ENCODE results near the gene DNMBP. TPM values are rescaled to one million over a fixed set of nuclear protein-coding genes. Genes with fewer than 3 reads are reported as not detected.

The DNMBP gene
- total and polyA plus RNA-seq, 2 of the 4 experiments (the other 2 are of a cell fraction) = 10.9 to 13.6 TPM

GRCh38 chr10:99981581-99982199 is 28.1 kb downstream of the DNMBP start:
- H4K91ac ChIP-seq (ENCODE audit: insufficient read depth, low read depth, low read length) = peak overlapping the region; percentile 24; the same call in 1 of the 2 replicates
- no TSS peak for BruUV-seq (replicated peaks)
- H3K4me3 ChIP-seq (ENCODE audit: insufficient read depth, low read depth, low read length) = no peak overlapping the region
- H3K14ac ChIP-seq (replicated peaks; ENCODE audit: low read depth, low read length) = no peak overlapping the region
- no peak for DNase-seq
- H3K27ac ChIP-seq (ENCODE audit: insufficient read depth, low read length) = no peak overlapping the region
- intact Hi-C loops (cut with micrococcal nuclease) (no loop called here), in situ Hi-C loops (cut with MboI; ENCODE audit: low sequenced_read_pairs) (no loop called here), dilution Hi-C loops (cut with HindIII; ENCODE audit: low sequenced_read_pairs, unreplicated experiment) (no loop called here)
- H3K4me2 ChIP-seq (ENCODE audit: low read depth, low read length) = no peak overlapping the region
- H3K23ac ChIP-seq (ENCODE audit: low read depth, low read length) = peak overlapping the region; percentile 29; the same call in 1 of the 2 replicates
- ChIA-PET CTCF (no interaction called here), POLR2A (ENCODE audit: unreplicated experiment) (no interaction called here)
- no peaks in the 10 kb centered on the region for H3K9me3 ChIP-seq (ENCODE audit: control insufficient read depth, insufficient read depth, low read length)
- 100% methylated on average over 1 of the region's 6 CpGs; no CpG with 5 or more reads in 1 of the 2 experiments for WGBS, 2 experiments (ENCODE audit: extremely low coverage in 2 of 2, insufficient read length in 1 of 2)
- ATAC-seq (ENCODE audit: low read depth) = no peak
- no peaks in the 10 kb centered on the region for H3K27me3 ChIP-seq (ENCODE audit: control insufficient read depth, insufficient read depth, low read length)
- no peak overlapping the region for H3K56ac ChIP-seq (ENCODE audit: extremely low read depth, insufficient read depth, low read length)
- H2AFZ ChIP-seq (replicated peaks; ENCODE audit: low read length, poor library complexity) = no peak overlapping the region
- peak overlapping the region; percentile 2 for H2BK5ac ChIP-seq (ENCODE audit: low read depth, low read length, poor library complexity, severe bottlenecking)
- peak overlapping the region; percentile 33 for H3K4ac ChIP-seq (ENCODE audit: low read depth, low read length)
- H3K9me1 ChIP-seq (ENCODE audit: insufficient read depth, low read length) = peaks cover 16% of the 10 kb centered on the region
- no peak overlapping the region for H3K9ac ChIP-seq (ENCODE audit: low read depth, low read length)
- H2BK15ac ChIP-seq (ENCODE audit: low read depth, low read length) = no peak overlapping the region; the same call in 2 of the 3 replicates
- H4K8ac ChIP-seq (ENCODE audit: low read depth in 2 of 2, low read length in 2 of 2) = peak overlapping the region in 1 of 2 experiments; percentile 42; a peak in 2 of 4 replicates
- peak overlapping the region; percentile 5 for H3K18ac ChIP-seq (ENCODE audit: low read depth, low read length)
- peaks cover 22 to 78% of the 10 kb centered on the region in 2 experiments for H3K79me1 ChIP-seq (ENCODE audit: low read depth in 1 of 2, low read length in 2 of 2)
- TF ChIP-seq BHLHE40 (IDR thresholded peaks at IDR 0.05; ENCODE audit: low read depth, low read length) (no peak), MXI1 (IDR thresholded peaks at IDR 0.05; ENCODE audit: borderline replicate concordance, low read depth, low read length) (no peak), MAZ (IDR thresholded peaks at IDR 0.05; ENCODE audit: borderline replicate concordance, low read depth, low read length) (no peak)
- TF ChIP-seq, protein P1, sequence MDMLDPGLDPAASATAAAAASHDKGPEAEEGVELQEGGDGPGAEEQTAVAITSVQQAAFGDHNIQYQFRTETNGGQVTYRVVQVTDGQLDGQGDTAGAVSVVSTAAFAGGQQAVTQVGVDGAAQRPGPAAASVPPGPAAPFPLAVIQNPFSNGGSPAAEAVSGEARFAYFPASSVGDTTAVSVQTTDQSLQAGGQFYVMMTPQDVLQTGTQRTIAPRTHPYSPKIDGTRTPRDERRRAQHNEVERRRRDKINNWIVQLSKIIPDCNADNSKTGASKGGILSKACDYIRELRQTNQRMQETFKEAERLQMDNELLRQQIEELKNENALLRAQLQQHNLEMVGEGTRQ (IDR thresholded peaks at IDR 0.05; ENCODE audit: low read depth, low read length) = no peak
- no peaks in the 10 kb centered on the region for H4K20me1 ChIP-seq (ENCODE audit: insufficient read depth, low read length)
- H2BK20ac ChIP-seq (ENCODE audit: low read depth, low read length) = no peak overlapping the region
- H2BK120ac ChIP-seq (ENCODE audit: low read depth, low read length) = peak overlapping the region; percentile 4; the same call in 1 of the 2 replicates
- H3K4me1 ChIP-seq (ENCODE audit: control insufficient read depth, insufficient read depth, low read length) = peaks cover 22% of the 10 kb centered on the region
- H3K36me3 ChIP-seq (ENCODE audit: control insufficient read depth, insufficient read depth, low read length) = no peaks in the 10 kb centered on the region
- peak overlapping the region; percentile 19; the same call in 1 of the 2 replicates for H4K5ac ChIP-seq (ENCODE audit: low read depth, low read length)
- H2AK5ac ChIP-seq (ENCODE audit: low read depth, low read length) = peak overlapping the region; percentile 31; the same call in 1 of the 2 replicates
- no peak overlapping the region for H2AK9ac ChIP-seq (replicated peaks; ENCODE audit: low read depth, low read length, poor library complexity)
